ENCODE results near the gene SAT1. TPM values are rescaled to one million over a fixed set of nuclear protein-coding genes. Genes with fewer than 3 reads are reported as not detected.

SAT1 gene
- polyA plus RNA-seq, 1 donor (not counting 4 experiments of a cell fraction or from before 2014, with no cell fraction given), result 1,607 TPM

- Histone ChIP-seq H3K9me1 (ENCODE audit: control insufficient read depth, extremely low read depth, insufficient read depth, low read length) (no peaks in the 10 kb centered on the region), H4K20me1 (ENCODE audit: control insufficient read depth, extremely low read depth, insufficient read depth, low read length) (no peaks in the 10 kb centered on the region), H3K4me3 (ENCODE audit: control insufficient read depth in 2 of 3, extremely low read depth in 1 of 3, insufficient read depth in 2 of 3, low read depth in 1 of 3, low read length in 3 of 3) (no peak overlapping the region), H3K27ac (ENCODE audit: control insufficient read depth, insufficient read depth, low read length) (no peak overlapping the region), H3K27me3 (ENCODE audit: control insufficient read depth, extremely low read depth, insufficient read depth, low read length) (no peaks in the 10 kb centered on the region), H3K4me2 (ENCODE audit: control insufficient read depth, extremely low read depth, insufficient read depth, low read depth, low read length) (no peak overlapping the region), H3K9me3 (ENCODE audit: control insufficient read depth, low read depth, low read length) (no peaks in the 10 kb centered on the region), H3K36me3 (ENCODE audit: control insufficient read depth in 2 of 2, extremely low read depth in 1 of 2, insufficient read depth in 2 of 2, low read length in 2 of 2) (no peaks in the 10 kb centered on the region), H3K79me2 (ENCODE audit: control insufficient read depth, insufficient read depth, low read length) (no peaks in the 10 kb centered on the region), H2AFZ (ENCODE audit: control insufficient read depth, low read length) (no peak overlapping the region), H3K4me1 (ENCODE audit: control insufficient read depth, extremely low read depth, insufficient read depth, low read length) (peaks cover 45% of the 10 kb centered on the region), H3K9ac (ENCODE audit: control insufficient read depth, extremely low read depth, insufficient read depth, low read length) (no peak overlapping the region)
- DNase-seq (ENCODE audit: low read depth, low spot score), result no peak
- TF ChIP-seq CTCF (optimal IDR thresholded peaks at IDR 0.05 in 1 of 3, IDR thresholded peaks at IDR 0.05 in 1 of 3, conservative IDR thresholded peaks at IDR 0.05 in 1 of 3; ENCODE audit: extremely low read depth in 1 of 3, insufficient read depth in 2 of 3, low read length in 3 of 3), result no peak
- no peak for TF ChIP-seq EZH2 (IDR thresholded peaks at IDR 0.05; ENCODE audit: low read length)
- dilution Hi-C loops (cut with MboI; ENCODE audit: extremely low pct_ligation_motif_present, low sequenced_read_pairs), result no loop called here
- FAIRE-seq, result no peak
These were observed 16.6 kb downstream of the SAT1 start for GRCh38 chrX:23799469-23800065.

DNA sequence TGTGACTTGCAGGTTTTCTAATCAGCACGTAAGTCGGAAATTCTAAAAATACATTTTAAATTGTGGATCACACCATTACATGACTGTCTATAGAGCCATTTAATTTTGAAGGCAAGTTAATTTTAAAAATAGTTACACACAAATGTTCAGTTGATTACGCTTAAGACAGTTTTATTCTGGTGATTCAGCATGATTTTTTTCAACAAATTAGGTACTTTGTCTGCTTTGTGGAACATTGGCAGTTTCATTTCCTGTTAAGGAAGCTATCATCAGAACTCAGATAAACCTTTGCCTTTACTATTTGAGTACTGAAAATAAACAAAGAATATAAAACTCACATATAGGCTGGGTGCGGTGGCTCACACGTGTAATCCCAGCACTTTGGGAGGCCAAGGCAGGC is 19.5 kb downstream of the SAT1 start:
- no peaks in the 10 kb centered on the region for H3K9me1 ChIP-seq (ENCODE audit: control insufficient read depth, extremely low read depth, insufficient read depth, low read length)
- dilution Hi-C loops (cut with MboI; ENCODE audit: extremely low pct_ligation_motif_present, low sequenced_read_pairs), result no loop called here
- H3K9me3 ChIP-seq (ENCODE audit: control insufficient read depth, low read depth, low read length), result no peaks in the 10 kb centered on the region
- H3K4me1 ChIP-seq (ENCODE audit: control insufficient read depth, extremely low read depth, insufficient read depth, low read length), result peaks cover 23% of the 10 kb centered on the region
- FAIRE-seq (no peak), DNase-seq (ENCODE audit: low read depth, low spot score) (no peak)
- TF ChIP-seq EZH2 (IDR thresholded peaks at IDR 0.05; ENCODE audit: low read length) (no peak), CTCF (optimal IDR thresholded peaks at IDR 0.05 in 1 of 3, IDR thresholded peaks at IDR 0.05 in 1 of 3, conservative IDR thresholded peaks at IDR 0.05 in 1 of 3; ENCODE audit: extremely low read depth in 1 of 3, insufficient read depth in 2 of 3, low read length in 3 of 3) (no peak)
- no peak overlapping the region for H3K4me2 ChIP-seq (ENCODE audit: control insufficient read depth, extremely low read depth, insufficient read depth, low read depth, low read length)
- H2AFZ ChIP-seq (ENCODE audit: control insufficient read depth, low read length), result no peak overlapping the region
- no peaks in the 10 kb centered on the region for H4K20me1 ChIP-seq (ENCODE audit: control insufficient read depth, extremely low read depth, insufficient read depth, low read length)
- H3K27me3 ChIP-seq (ENCODE audit: control insufficient read depth, extremely low read depth, insufficient read depth, low read length), result no peaks in the 10 kb centered on the region
- H3K36me3 ChIP-seq (ENCODE audit: control insufficient read depth in 2 of 2, extremely low read depth in 1 of 2, insufficient read depth in 2 of 2, low read length in 2 of 2), result no peaks in the 10 kb centered on the region
- H3K79me2 ChIP-seq (ENCODE audit: control insufficient read depth, insufficient read depth, low read length), result no peaks in the 10 kb centered on the region
- no peak overlapping the region for H3K9ac ChIP-seq (ENCODE audit: control insufficient read depth, extremely low read depth, insufficient read depth, low read length)
- no peak overlapping the region for H3K27ac ChIP-seq (ENCODE audit: control insufficient read depth, insufficient read depth, low read length)
- H3K4me3 ChIP-seq (ENCODE audit: control insufficient read depth in 2 of 3, extremely low read depth in 1 of 3, insufficient read depth in 2 of 3, low read depth in 1 of 3, low read length in 3 of 3), result no peak overlapping the region

Data from keratinocyte (primary cell).